ENCODE data around the gene ARHGAP31. TPM values are rescaled to one million over a fixed set of nuclear protein-coding genes. Genes with fewer than 3 reads are reported as not detected.

ARHGAP31 gene
- total and polyA plus RNA-seq, 12 donors: 10.6 to 71.1 (median 35.9) TPM

DNA sequence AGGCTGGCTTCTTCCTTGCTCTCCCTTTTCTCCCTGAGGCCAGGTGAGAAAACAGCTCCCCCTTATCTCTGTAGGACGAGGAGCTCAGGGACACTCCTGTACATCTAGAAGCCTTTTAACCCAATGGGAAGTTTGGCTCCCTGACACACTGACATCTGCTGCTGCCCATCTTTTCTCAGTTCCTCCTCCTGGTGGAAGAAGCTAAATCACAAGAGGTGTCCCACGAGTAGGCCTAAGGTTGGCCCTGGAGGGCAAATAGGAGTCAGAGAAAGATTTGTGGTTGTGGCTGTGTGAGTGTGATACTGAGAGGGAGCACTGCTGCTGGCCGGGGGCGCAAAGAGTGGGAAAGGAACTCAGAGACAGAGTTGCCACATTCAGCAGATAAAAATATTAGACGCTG, 49.5 kb downstream of the ARHGAP31 start:
- no peaks in the 10 kb centered on the region for H3K9me3 ChIP-seq
- ATAC-seq (peak in 1 of 8 donors; percentile 11), DNase-seq (no peak)
- peaks cover 0 to 88% (median 47%) of the 10 kb centered on the region in 9 donors for H3K4me1 ChIP-seq
- no peak overlapping the region for H3K4me3 ChIP-seq
- TF ChIP-seq, protein P1, sequence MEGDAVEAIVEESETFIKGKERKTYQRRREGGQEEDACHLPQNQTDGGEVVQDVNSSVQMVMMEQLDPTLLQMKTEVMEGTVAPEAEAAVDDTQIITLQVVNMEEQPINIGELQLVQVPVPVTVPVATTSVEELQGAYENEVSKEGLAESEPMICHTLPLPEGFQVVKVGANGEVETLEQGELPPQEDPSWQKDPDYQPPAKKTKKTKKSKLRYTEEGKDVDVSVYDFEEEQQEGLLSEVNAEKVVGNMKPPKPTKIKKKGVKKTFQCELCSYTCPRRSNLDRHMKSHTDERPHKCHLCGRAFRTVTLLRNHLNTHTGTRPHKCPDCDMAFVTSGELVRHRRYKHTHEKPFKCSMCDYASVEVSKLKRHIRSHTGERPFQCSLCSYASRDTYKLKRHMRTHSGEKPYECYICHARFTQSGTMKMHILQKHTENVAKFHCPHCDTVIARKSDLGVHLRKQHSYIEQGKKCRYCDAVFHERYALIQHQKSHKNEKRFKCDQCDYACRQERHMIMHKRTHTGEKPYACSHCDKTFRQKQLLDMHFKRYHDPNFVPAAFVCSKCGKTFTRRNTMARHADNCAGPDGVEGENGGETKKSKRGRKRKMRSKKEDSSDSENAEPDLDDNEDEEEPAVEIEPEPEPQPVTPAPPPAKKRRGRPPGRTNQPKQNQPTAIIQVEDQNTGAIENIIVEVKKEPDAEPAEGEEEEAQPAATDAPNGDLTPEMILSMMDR (IDR thresholded peaks at IDR 0.05): no peak
- no peaks in the 10 kb centered on the region for H3K36me3 ChIP-seq
- no peaks in the 10 kb centered on the region for H3K27me3 ChIP-seq
- intact Hi-C loops (cut with DNase I): no loop called here
- WGBS, 2 donors: 74 to 80% methylated on average over 5 of the region's 5 CpGs
- H3K27ac ChIP-seq: peak overlapping the region in 1 of 10 donors; percentile 45

- H3K27me3 ChIP-seq: no peaks in the 10 kb centered on the region
- TF ChIP-seq, protein P1 (IDR thresholded peaks at IDR 0.05): no peak
- H3K36me3 ChIP-seq: no peaks in the 10 kb centered on the region
- ATAC-seq (no peak), DNase-seq (no peak)
- WGBS, 2 donors: 56 to 66% methylated on average over 1 of the region's 1 CpG
- peak overlapping the region in 4 of 10 donors; percentile 8 to 86 (median 32) for H3K27ac ChIP-seq
- H3K4me3 ChIP-seq: no peak overlapping the region
- H3K9me3 ChIP-seq: no peaks in the 10 kb centered on the region
- H3K4me1 ChIP-seq: peaks cover 6 to 88% (median 61%) of the 10 kb centered on the region in 9 donors
- intact Hi-C loops (cut with DNase I): loop anchor here in 1 of 10 donors (5.0 kb wide), 1 partner anchor 69 kb away; no protein-coding TSS in a partner anchor
Observed at GRCh38 chr3:119346076-119346496, 51.9 kb downstream of the ARHGAP31 start.

DNA sequence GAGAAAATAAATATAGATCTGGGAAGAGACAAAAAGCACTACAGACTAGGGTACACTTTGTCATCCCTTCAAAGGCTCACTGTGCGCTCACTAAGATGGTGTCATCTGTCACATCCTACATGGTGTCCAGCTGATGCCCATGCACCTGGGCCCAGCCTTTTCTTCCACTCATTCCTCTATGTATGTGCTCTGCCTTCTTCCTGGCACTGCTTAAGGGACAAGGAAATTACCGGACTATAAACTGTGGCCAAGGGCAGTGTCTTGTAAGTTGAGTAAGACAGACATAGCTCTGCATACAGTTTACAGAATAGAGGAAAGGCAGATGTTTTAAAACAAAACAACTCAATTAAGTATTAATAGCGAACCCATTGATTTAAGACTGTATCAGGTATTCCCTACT, 52.9 kb downstream of the ARHGAP31 start:
- no peaks in the 10 kb centered on the region for H3K27me3 ChIP-seq
- intact Hi-C loops (cut with DNase I): loop anchor here in 1 of 10 donors (5.0 kb wide), 1 partner anchor 70 kb away; no protein-coding TSS in a partner anchor
- peaks cover 6 to 93% (median 69%) of the 10 kb centered on the region in 9 donors for H3K4me1 ChIP-seq
- H3K4me3 ChIP-seq: no peak overlapping the region
- H3K36me3 ChIP-seq: no peaks in the 10 kb centered on the region
- ATAC-seq: no peak
- 95 to 96% methylated on average over 3 of the region's 3 CpGs for WGBS, 2 donors
- H3K9me3 ChIP-seq: no peaks in the 10 kb centered on the region
- DNase-seq: no peak
- H3K27ac ChIP-seq: peak overlapping the region in 4 of 10 donors; percentile 18 to 86 (median 32)
- TF ChIP-seq, protein P1 (IDR thresholded peaks at IDR 0.05): no peak

GRCh38 chr3:119349354-119350041, 55.3 kb downstream of the ARHGAP31 start:
- DNase-seq: no peak
- Histone ChIP-seq H3K27me3 (no peaks in the 10 kb centered on the region), H3K9me3 (no peaks in the 10 kb centered on the region), H3K27ac (peak overlapping the region in 9 of 10 donors; percentile 32 to 86 (median 59)), H3K4me3 (peak overlapping the region in 4 of 10 donors; percentile 8 to 23 (median 8)), H3K36me3 (no peaks in the 10 kb centered on the region), H3K4me1 (peaks cover 6 to 96% (median 87%) of the 10 kb centered on the region in 9 donors)
- TF ChIP-seq, protein P1 (IDR thresholded peaks at IDR 0.05): no peak
- 25 to 30% methylated on average over 4 of the region's 4 CpGs for WGBS, 2 donors
- ATAC-seq: peak in 1 of 8 donors; percentile 7
- intact Hi-C loops (cut with DNase I): loop anchor here in 8 of 10 donors (2.0 to 10.0 kb wide), 5 partner anchors 52 to 75 kb away; partner anchors contain the start of gene ARHGAP31 (in 1 of the 8)
